ENCODE measurements around the gene GRIK4.

GRCh38 chr11:120686516-120686915, 175.0 kb downstream of the GRIK4 start:
- no peak for TF ChIP-seq ZBTB33 (IDR thresholded peaks at IDR 0.05)
- no peak for TF ChIP-seq CTCF (IDR thresholded peaks at IDR 0.05; ENCODE audit: low read depth, low read length, missing input control)
- TF ChIP-seq NR2F2 (IDR thresholded peaks at IDR 0.05) = no peak
- TF ChIP-seq, protein P1, sequence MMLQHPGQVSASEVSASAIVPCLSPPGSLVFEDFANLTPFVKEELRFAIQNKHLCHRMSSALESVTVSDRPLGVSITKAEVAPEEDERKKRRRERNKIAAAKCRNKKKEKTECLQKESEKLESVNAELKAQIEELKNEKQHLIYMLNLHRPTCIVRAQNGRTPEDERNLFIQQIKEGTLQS (IDR thresholded peaks at IDR 0.05) = no peak
- TF ChIP-seq, protein P2, sequence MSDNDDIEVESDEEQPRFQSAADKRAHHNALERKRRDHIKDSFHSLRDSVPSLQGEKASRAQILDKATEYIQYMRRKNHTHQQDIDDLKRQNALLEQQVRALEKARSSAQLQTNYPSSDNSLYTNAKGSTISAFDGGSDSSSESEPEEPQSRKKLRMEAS (IDR thresholded peaks at IDR 0.05) = no peak
- no peak for TF ChIP-seq TAF1 (conservative IDR thresholded peaks at IDR 0.05)
- no peak for TF ChIP-seq HNF4A (conservative IDR thresholded peaks at IDR 0.05)
- no peak for TF ChIP-seq SP1 (IDR thresholded peaks at IDR 0.05)
- TF ChIP-seq GABPA (IDR thresholded peaks at IDR 0.05 in 1 of 2, conservative IDR thresholded peaks at IDR 0.05 in 1 of 2) = no peak
- TF ChIP-seq RAD21 (IDR thresholded peaks at IDR 0.05) = no peak
- no peak for TF ChIP-seq JUND (IDR thresholded peaks at IDR 0.05)
- TF ChIP-seq, protein P3, sequence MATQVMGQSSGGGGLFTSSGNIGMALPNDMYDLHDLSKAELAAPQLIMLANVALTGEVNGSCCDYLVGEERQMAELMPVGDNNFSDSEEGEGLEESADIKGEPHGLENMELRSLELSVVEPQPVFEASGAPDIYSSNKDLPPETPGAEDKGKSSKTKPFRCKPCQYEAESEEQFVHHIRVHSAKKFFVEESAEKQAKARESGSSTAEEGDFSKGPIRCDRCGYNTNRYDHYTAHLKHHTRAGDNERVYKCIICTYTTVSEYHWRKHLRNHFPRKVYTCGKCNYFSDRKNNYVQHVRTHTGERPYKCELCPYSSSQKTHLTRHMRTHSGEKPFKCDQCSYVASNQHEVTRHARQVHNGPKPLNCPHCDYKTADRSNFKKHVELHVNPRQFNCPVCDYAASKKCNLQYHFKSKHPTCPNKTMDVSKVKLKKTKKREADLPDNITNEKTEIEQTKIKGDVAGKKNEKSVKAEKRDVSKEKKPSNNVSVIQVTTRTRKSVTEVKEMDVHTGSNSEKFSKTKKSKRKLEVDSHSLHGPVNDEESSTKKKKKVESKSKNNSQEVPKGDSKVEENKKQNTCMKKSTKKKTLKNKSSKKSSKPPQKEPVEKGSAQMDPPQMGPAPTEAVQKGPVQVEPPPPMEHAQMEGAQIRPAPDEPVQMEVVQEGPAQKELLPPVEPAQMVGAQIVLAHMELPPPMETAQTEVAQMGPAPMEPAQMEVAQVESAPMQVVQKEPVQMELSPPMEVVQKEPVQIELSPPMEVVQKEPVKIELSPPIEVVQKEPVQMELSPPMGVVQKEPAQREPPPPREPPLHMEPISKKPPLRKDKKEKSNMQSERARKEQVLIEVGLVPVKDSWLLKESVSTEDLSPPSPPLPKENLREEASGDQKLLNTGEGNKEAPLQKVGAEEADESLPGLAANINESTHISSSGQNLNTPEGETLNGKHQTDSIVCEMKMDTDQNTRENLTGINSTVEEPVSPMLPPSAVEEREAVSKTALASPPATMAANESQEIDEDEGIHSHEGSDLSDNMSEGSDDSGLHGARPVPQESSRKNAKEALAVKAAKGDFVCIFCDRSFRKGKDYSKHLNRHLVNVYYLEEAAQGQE (IDR thresholded peaks at IDR 0.05) = no peak
- no peak for TF ChIP-seq YY1 (IDR thresholded peaks at IDR 0.05)
- no peak for TF ChIP-seq EGR1 (IDR thresholded peaks at IDR 0.05; ENCODE audit: low read depth in 2 of 2)

Measured in liver (tissue), 3 donors.